ENCODE results near the gene PDPN.

PDPN gene

DNA sequence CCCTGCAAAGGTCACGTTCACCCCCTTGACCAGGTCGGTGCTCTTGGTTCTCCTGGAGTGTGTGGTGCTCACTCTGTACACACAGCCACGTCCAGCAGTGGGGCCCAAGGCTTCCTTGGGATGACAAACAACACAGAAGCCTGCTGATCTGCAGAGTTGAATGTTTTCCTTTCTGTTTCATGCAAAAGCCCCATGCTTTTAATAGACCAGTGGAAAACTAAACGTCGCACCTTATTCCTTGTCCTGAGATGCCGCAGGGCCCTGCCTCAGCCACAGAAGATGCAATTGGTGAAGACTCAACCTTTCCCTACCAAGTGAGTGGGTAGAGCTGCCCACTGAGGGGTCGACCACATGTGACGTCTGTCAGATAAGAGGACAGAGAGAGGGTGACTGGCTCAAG lies 5.8 kb upstream of the PDPN start:
- DNase-seq (ENCODE audit: low spot score): no peak

- DNase-seq (ENCODE audit: low spot score): no peak
Observed at GRCh38 chr1:13581446-13581845, 2.2 kb upstream of the PDPN start.

DNA sequence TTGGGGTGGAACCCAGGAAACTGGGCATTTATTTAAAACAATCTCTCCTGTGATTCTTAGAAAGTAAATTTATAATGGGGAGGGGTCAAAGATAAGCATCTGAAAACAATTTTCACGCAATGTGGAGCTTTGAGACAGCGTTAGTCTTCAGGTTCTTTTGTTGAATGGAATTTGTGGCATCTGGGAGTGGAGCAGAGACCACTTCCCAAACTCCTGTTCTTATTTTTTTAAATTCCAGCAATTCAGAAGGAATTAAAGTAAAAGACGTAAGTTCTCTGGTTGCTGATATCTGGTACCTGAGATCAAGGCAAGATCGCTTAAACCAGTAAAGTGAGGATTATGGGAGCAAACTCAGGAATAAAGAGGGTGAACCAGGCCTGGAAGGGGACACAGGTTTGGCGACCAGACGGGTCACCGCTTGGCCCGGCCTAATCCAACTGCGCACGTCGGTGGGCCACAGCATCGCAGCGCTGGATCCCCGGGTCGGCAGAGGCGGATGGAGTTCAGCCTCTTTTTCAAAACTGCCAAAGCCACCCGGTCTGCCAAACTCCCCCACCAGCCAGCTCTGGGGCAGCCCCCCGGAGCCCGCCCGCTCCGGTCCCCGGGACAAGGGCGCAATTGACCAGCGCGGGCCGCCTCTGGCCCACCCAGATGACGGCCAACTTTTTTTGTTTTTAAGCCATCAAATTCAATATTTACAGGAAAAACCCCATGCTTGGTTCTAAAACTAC lies 754 bp upstream of the PDPN start:
- DNase-seq (ENCODE audit: low spot score): no peak

- no peak for DNase-seq (ENCODE audit: low spot score)
Observed at GRCh38 chr1:13583966-13584791, 547 bp downstream of the PDPN start.

DNA sequence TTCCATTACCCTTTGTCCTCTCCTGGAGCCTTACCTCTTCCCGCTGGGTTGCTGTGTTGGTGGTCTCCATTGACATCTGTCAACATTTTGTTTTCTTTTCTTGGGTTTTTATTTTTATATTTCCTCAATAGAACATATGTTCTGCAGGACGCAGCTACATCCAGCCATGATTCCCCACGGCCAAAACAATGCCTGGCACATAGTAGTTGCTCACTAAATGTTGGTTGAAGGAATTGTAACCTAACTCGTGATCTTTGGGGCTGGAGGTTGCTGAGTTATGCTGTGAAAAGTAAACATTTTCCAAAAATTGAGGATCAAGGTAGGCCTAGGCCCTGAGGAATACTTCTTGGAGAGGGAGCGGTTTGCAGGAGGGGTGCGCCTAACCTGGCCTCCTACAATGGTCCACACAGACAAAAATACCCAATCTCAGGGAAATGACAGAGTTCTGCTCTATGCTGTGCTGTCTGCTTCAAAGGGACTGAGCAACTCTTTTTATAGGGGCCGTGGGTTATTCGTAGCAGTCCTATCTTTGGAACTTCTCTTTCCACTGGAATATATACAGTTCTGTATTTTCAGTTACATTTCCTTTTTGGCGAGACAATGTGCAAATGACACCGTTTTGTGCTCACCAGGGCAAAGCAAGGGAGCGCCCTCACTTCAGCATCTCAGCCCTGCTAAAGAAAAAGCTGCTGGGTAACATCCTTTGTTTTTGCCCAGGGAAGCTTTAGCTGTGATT lies 1.4 kb downstream of the PDPN start:
- DNase-seq (ENCODE audit: low spot score): no peak

DNA sequence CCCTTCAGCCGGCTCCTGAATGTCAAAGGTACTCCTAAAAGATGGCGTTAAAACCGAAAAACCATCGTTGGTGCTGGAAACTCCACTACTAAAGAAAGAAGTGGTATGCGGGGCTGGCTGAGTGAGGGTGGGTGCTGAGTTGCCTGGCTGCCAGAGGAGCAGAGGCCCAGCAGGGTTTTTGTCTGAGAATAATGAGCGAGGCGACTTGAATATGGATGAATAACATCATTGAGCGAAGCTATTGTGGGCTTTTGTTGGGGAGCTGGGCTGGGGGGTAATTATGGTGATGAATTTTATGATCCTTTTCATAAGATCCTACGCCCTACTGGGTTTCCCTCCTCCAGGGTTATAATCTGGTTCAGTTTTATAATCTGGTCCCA lies 2.0 kb downstream of the PDPN start:
- no peak for DNase-seq (ENCODE audit: low spot score)

DNA sequence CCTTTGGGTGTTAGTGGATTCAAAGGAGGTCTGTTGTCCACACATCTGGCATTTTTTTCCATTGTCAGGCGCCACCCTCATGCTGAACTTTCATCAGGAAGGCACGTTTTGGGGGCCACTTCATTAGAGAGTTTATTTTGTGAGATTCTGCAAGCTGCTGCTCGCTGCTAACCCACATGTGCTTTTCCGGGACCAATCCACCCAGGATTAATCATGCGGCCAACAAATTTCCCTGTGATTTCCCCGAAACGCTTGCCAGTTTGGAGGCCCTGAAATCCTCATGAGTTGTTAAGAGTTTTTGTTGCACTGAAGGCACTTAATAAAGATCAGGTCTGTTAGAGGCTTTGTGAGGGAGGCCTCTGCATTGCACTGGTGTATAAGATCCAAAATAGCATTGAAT lies 2.4 kb downstream of the PDPN start:
- DNase-seq (ENCODE audit: low spot score): no peak

DNA sequence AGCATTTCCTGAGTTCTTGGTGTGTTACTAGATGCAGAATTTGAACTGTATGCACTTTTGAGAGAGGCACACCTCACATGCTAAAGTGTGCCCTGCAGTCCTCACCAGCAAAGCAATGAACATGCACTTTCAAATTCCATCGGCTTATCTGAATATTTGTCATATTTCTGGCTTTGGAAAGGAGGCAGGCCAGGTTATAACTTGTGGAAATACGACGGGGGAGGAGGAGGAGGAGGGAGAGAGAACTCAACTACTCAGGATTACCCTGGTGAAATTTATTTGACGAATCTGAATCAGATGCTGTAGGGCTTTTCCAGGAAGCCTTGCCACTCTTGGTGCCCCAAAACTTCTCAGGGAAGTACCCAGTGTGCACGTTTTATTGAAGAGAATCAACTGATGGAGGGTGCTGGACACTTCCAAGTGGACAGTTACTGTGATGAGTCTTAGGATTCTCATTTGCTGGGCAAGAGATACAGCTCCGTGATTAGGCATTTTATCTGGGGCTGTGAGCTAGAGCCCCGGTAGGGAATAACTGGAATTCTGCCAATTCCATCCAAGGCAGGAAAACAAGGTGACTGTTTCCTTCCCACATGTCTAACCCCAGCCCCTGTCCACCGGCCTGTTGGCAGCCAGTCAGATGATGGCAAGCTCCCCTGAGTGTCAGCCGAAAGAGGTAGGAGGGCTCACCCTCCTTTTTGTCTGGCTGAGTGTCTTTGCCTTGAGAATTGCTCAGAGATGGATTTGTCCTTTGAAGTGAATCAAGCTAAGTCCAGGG lies 3.8 kb downstream of the PDPN start:
- no peak for DNase-seq (ENCODE audit: low spot score)

- no peak for DNase-seq (ENCODE audit: low spot score)
Observed at GRCh38 chr1:13588946-13589796, 5.5 kb downstream of the PDPN start.

DNA sequence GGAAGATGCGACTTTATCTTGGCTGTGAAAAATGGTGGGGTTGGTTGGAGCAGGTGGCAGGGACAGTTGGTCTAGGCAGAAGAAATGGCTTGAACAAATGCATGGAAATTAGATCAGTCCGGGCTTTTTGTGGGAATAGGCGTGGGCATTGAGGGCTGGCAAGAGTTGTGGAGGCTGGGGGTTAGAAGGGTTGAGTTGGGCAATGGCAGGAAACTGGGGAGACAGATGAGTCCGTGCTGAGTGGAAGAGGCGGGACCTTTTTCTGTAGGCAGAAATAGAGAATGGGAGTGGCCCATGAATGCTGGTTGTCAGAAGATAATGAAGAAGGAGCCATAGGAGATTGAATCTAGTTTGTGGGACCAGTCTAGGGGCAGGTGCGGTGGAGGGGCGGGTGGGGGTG lies 6.9 kb downstream of the PDPN start:
- DNase-seq (ENCODE audit: low spot score): no peak

DNA sequence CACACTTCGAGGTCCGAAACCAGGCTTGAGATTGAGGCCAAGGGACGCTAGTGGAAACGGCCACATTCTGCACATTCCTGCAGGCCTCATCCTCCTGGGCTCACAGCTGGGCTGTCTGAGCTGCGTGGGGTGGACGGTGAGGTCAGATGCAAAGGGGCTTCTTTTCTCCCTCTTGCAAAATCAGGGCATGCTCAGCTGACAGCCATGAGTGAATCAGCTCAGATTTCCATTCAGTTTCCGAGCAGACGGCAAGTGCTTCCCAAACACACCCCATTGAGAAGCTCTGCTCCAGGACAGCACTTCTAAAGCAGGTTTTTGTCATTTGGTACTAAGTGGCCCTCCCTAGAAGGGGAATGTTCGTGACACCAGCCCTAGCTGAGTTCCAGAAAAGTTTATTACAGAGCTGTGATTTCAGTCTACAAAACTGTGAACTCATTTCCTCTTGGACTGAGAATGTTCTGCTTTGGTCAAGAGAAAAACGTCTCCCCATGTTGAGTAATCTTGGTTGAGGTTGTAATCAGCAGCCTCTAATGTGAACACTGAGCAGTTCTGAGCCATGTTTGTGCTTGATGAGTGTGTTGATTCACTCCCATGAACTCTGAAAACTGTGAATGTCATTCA lies 10.0 kb downstream of the PDPN start:
- DNase-seq (ENCODE audit: low spot score): no peak

- no peak for DNase-seq (ENCODE audit: low spot score)
Observed at GRCh38 chr1:13595411-13595810, 11.8 kb downstream of the PDPN start.

- DNase-seq (ENCODE audit: low spot score): no peak
Observed at GRCh38 chr1:13597166-13597565, 13.5 kb downstream of the PDPN start.

GRCh38 chr1:13600762-13601453 lies 17.3 kb downstream of the PDPN start:
- no peak for DNase-seq (ENCODE audit: low spot score)

- DNase-seq (ENCODE audit: low spot score): no peak
Observed at GRCh38 chr1:13604176-13604575, 20.5 kb downstream of the PDPN start.

GRCh38 chr1:13604721-13605120 lies 21.1 kb downstream of the PDPN start:
- no peak for DNase-seq (ENCODE audit: low spot score)

DNA sequence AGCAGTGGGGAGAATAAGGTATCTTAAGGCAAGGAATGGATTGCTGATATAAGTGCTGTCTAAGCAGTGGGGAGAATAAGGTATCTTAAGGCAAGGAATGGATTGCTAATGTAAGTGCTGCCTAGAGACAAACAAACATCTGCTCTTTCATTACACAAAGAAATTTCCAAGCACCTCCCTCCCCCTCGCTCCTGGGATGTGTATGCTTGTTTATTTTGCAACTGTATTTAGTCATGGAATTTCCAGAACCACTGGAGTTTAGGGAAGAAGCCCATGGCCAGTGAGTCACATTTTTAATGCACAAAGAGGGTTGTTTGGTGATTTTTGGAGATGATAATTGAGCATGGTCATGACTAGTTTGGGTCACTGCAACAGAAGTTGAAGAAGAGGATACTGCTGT lies 21.5 kb downstream of the PDPN start:
- no peak for DNase-seq (ENCODE audit: low spot score)

- DNase-seq (ENCODE audit: low spot score): no peak
Observed at GRCh38 chr1:13607002-13607401, 23.4 kb downstream of the PDPN start.

DNA sequence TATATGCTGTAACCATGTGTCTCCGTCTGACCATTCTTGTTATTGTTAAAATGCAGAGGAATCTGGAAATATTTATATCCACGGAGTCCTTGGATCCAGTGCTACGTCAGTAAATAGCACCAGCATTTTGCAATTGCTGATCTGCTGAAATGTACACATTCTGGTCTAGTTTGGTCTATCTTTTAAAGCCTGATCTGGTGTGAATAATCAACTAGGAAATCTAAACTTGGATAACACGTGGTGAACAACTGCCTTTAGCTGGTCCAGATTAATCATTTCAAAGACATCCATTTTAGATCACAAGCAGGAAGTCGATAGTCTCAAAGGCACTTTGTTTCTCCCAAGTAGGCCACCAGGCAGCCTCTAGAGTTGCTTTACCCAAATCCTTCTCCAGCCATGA lies 32.6 kb downstream of the PDPN start:
- no peak for DNase-seq (ENCODE audit: low spot score)

DNA sequence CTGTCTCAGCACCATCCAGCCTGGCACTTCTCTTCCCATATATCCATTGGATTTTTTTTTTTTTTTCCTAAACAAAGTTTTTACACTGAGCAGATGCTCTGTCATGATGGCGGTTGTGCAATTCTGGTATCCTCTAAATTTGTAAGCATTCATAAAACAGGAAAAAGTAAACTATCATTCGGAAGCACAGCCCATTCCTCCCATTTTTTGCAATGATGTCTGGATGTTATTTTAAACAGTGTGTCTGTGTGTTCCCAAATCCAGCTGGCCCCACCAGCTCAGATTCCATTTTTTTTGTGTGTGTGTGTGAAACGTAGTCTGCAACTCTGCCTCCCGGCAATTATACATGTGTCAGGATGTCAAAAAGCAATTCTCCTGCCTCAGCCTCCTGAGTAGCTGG lies 33.5 kb downstream of the PDPN start:
- DNase-seq (ENCODE audit: low spot score): no peak

All from kidney capillary endothelial cell (primary cell).